Tibial nerve (tissue), 3 donors: ENCODE measurements around the gene POGK.
"Not testable (repeated sequence)": the region's sequence is repeated elsewhere in the genome, so short reads cannot be mapped to it uniquely, and the experiment has no call there.

ENCODE experiments used
- POLR2A ChIP-seq, 2 donors: fragments of 450-650 bp; IDR thresholded peaks; one replicate each; pipeline ENCODE4 v1.6.1; 2017; ENCODE audit warnings: antibody characterized with exemption in 2 of 2, mild to moderate bottlenecking in 2 of 2, moderate library complexity in 2 of 2
- TF ChIP-seq, protein P1 (sequence below), 5 experiments: fragments of 200-600 bp in 3 of 5; fragments of 450-650 bp in 2 of 5; sonication (generic) in 3 of 5; IDR thresholded peaks; one replicate each; pipeline ENCODE4 v1.5.1; 2016 to 2019; ENCODE audit warnings: antibody characterized with exemption in 5 of 5, mild to moderate bottlenecking in 3 of 5, moderate library complexity in 2 of 5

- TF ChIP-seq, protein P1, sequence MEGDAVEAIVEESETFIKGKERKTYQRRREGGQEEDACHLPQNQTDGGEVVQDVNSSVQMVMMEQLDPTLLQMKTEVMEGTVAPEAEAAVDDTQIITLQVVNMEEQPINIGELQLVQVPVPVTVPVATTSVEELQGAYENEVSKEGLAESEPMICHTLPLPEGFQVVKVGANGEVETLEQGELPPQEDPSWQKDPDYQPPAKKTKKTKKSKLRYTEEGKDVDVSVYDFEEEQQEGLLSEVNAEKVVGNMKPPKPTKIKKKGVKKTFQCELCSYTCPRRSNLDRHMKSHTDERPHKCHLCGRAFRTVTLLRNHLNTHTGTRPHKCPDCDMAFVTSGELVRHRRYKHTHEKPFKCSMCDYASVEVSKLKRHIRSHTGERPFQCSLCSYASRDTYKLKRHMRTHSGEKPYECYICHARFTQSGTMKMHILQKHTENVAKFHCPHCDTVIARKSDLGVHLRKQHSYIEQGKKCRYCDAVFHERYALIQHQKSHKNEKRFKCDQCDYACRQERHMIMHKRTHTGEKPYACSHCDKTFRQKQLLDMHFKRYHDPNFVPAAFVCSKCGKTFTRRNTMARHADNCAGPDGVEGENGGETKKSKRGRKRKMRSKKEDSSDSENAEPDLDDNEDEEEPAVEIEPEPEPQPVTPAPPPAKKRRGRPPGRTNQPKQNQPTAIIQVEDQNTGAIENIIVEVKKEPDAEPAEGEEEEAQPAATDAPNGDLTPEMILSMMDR (IDR thresholded peaks at IDR 0.05), result not testable (repeated sequence)
- not testable (repeated sequence) for TF ChIP-seq POLR2A (IDR thresholded peaks at IDR 0.05)
Measured at GRCh38 chr1:166829762-166830161, 9.5 kb upstream of the POGK start.
